BLaER1 treated with 17β-estradiol and CSF1 and Interleukin-3, amounts not matched to agents 10 nM and 100 nM (cell line): Measurements from ENCODE around the gene CC2D2A.
"Not testable (repeated sequence)": the region's sequence is repeated elsewhere in the genome, so short reads cannot be mapped to it uniquely, and the experiment has no call there.

Experiments used
- H3K27ac ChIP-seq, 11 experiments: shearing (Covaris generic); formaldehyde crosslinking; 2 replicates each; pipeline ENCODE4 v1.8.1; 2022
- H3K27me3 ChIP-seq, 11 experiments: shearing (Covaris generic); formaldehyde crosslinking; 2 replicates each; pipeline ENCODE4 v1.8.1; 2022
- H3K36me3 ChIP-seq, 11 experiments: shearing (Covaris generic); formaldehyde crosslinking; 2 replicates each; pipeline ENCODE4 v1.8.1; 2022
- H3K4me1 ChIP-seq, 10 experiments: shearing (Covaris generic); formaldehyde crosslinking; 2 replicates each; pipeline ENCODE4 v1.8.1; 2022
- H3K4me2 ChIP-seq, 11 experiments: shearing (Covaris generic); formaldehyde crosslinking; 2 replicates each; pipeline ENCODE4 v1.8.1; 2022
- H3K4me3 ChIP-seq, 10 experiments: shearing (Covaris generic); formaldehyde crosslinking; 2 replicates each; pipeline ENCODE4 v1.8.1; 2022
- H3K9ac ChIP-seq, 11 experiments: shearing (Covaris generic); formaldehyde crosslinking; 2 replicates each; pipeline ENCODE4 v1.8.1; 2022
- H3K9me3 ChIP-seq, 11 experiments: shearing (Covaris generic); formaldehyde crosslinking; replicated peaks in 1 of 11; 2 replicates each; pipeline ENCODE4 v1.8.1; 2022
- H4K20me1 ChIP-seq, 11 experiments: shearing (Covaris generic); formaldehyde crosslinking; 2 replicates each; pipeline ENCODE4 v1.8.1; 2022
- Cebpa-rat ChIP-seq, 11 experiments: shearing (Covaris generic); IDR thresholded peaks; 2 replicates each; pipeline ENCODE4 v1.8.1; 2022

The CC2D2A gene

DNA sequence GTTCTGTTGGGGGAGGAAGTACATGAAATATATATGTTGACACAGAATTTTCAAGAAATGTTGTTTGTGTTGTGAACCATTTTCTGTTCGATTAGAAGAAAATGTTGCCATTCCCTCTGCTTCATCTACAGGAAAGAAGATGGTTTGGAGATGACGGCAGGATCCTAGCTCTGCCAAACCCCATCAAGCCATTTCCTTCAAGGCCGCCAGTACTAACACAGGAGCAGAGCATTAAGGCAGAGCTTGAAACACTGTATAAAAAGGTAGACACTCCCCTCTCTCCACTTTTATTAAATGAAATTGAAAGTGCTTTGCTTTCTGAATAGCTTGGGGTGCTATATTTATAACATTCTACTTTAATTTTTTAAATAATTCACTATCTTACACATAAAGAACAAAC, 46.8 kb downstream of the CC2D2A start:
- Histone ChIP-seq H3K4me1 (no peaks in the 10 kb centered on the region), H3K27ac (no peak overlapping the region), H4K20me1 (no peaks in the 10 kb centered on the region), H3K9ac (no peak overlapping the region), H3K9me3 (peaks cover 5 to 31% (median 16%) of the 10 kb centered on the region in 11 experiments; a peak in 19 of 22 replicates), H3K27me3 (no peaks in the 10 kb centered on the region), H3K4me2 (no peak overlapping the region), H3K36me3 (peaks cover 0 to 84% (median 8%) of the 10 kb centered on the region in 11 experiments; a peak in 8 of 22 replicates), H3K4me3 (no peak overlapping the region)
- TF ChIP-seq Cebpa-rat (IDR thresholded peaks at IDR 0.05), result no peak

- H3K27ac ChIP-seq, H3K4me1 ChIP-seq, H3K27me3 ChIP-seq, H3K9ac ChIP-seq, H3K4me3 ChIP-seq, H3K4me2 ChIP-seq, H4K20me1 ChIP-seq: not testable (repeated sequence)
- Histone ChIP-seq H3K9me3 (peaks cover 5 to 31% (median 16%) of the 10 kb centered on the region in 11 experiments; a peak in 19 of 22 replicates), H3K36me3 (peaks cover 0 to 81% (median 8%) of the 10 kb centered on the region in 11 experiments; a peak in 8 of 22 replicates)
Measured at GRCh38 chr4:15517681-15518080, 48.0 kb downstream of the CC2D2A start.

- H4K20me1 ChIP-seq, result no peaks in the 10 kb centered on the region
- H3K4me3 ChIP-seq, result no peak overlapping the region
- H3K9me3 ChIP-seq, result peaks cover 5 to 26% (median 16%) of the 10 kb centered on the region in 11 experiments; a peak in 19 of 22 replicates
- no peak overlapping the region for H3K9ac ChIP-seq
- no peak overlapping the region for H3K4me2 ChIP-seq
- no peak overlapping the region for H3K27ac ChIP-seq
- peaks cover 0 to 60% (median 8%) of the 10 kb centered on the region in 11 experiments; a peak in 9 of 22 replicates for H3K36me3 ChIP-seq
- TF ChIP-seq Cebpa-rat (IDR thresholded peaks at IDR 0.05), result no peak
- H3K4me1 ChIP-seq, result no peaks in the 10 kb centered on the region
- no peaks in the 10 kb centered on the region for H3K27me3 ChIP-seq
Measured at GRCh38 chr4:15521442-15522039, 51.9 kb downstream of the CC2D2A start.

- Histone ChIP-seq H3K4me3 (no peak overlapping the region), H3K4me1 (no peaks in the 10 kb centered on the region), H3K9ac (no peak overlapping the region), H3K36me3 (peaks cover 0 to 59% (median 0%) of the 10 kb centered on the region in 11 experiments; a peak in 4 of 22 replicates), H4K20me1 (peaks cover 0 to 4% (median 0%) of the 10 kb centered on the region in 11 experiments; a peak in 1 of 22 replicates), H3K27ac (no peak overlapping the region), H3K9me3 (peaks cover 0 to 8% (median 0%) of the 10 kb centered on the region in 11 experiments; a peak in 1 of 22 replicates), H3K27me3 (no peaks in the 10 kb centered on the region), H3K4me2 (no peak overlapping the region)
- TF ChIP-seq Cebpa-rat (IDR thresholded peaks at IDR 0.05), result no peak
Measured at GRCh38 chr4:15525080-15525479, 55.4 kb downstream of the CC2D2A start.

DNA sequence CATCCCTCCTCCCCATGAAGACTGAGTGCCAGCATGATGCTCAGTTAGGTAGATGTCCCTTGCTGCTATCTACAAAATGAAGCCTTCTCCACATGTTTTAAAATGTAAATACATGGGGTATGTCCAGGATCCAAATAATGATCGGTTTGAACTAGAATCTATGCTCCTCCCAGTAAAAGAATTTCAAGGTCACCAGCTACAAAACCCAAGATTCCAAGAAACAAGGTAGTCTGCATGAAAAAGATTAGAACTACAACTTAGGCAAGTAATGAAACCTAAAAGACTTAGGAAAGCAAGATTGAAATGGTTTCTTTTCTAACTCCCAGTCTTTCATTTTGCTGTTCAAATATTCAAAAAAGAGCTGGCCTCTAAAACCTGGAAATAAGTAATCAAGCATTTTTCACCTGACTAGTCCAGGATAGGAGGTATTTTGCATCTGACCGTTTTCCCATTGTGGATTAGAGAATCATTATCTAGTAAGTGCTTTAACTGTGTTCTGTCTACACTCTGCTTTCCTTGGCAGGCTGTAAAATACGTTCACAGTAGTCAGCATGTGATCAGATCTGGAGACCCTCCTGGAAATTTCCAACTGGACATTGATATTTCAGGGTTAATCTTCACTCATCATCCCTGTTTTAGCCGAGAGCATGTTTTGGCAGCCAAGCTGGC, 57.4 kb downstream of the CC2D2A start:
- no peak overlapping the region for H3K27ac ChIP-seq
- H3K9ac ChIP-seq, result no peak overlapping the region
- H3K27me3 ChIP-seq, result no peaks in the 10 kb centered on the region
- no peaks in the 10 kb centered on the region for H3K4me1 ChIP-seq
- no peak for TF ChIP-seq Cebpa-rat (IDR thresholded peaks at IDR 0.05)
- no peaks in the 10 kb centered on the region for H3K9me3 ChIP-seq
- H3K36me3 ChIP-seq, result peaks cover 0 to 42% (median 0%) of the 10 kb centered on the region in 11 experiments; a peak in 4 of 22 replicates
- no peak overlapping the region for H3K4me2 ChIP-seq
- H3K4me3 ChIP-seq, result no peak overlapping the region
- peaks cover 0 to 4% (median 0%) of the 10 kb centered on the region in 11 experiments; a peak in 2 of 22 replicates for H4K20me1 ChIP-seq

GRCh38 chr4:15531792-15532191, 62.1 kb downstream of the CC2D2A start:
- no peaks in the 10 kb centered on the region for H3K9me3 ChIP-seq
- H3K36me3 ChIP-seq, result peaks cover 0 to 55% (median 0%) of the 10 kb centered on the region in 11 experiments; a peak in 5 of 22 replicates
- no peak overlapping the region for H3K27ac ChIP-seq
- TF ChIP-seq Cebpa-rat (IDR thresholded peaks at IDR 0.05), result no peak
- no peaks in the 10 kb centered on the region for H3K27me3 ChIP-seq
- H3K4me1 ChIP-seq, result no peaks in the 10 kb centered on the region
- no peak overlapping the region for H3K4me2 ChIP-seq
- H3K4me3 ChIP-seq, result no peak overlapping the region
- no peak overlapping the region for H3K9ac ChIP-seq
- H4K20me1 ChIP-seq, result peaks cover 0 to 4% (median 0%) of the 10 kb centered on the region in 11 experiments; a peak in 2 of 22 replicates

DNA sequence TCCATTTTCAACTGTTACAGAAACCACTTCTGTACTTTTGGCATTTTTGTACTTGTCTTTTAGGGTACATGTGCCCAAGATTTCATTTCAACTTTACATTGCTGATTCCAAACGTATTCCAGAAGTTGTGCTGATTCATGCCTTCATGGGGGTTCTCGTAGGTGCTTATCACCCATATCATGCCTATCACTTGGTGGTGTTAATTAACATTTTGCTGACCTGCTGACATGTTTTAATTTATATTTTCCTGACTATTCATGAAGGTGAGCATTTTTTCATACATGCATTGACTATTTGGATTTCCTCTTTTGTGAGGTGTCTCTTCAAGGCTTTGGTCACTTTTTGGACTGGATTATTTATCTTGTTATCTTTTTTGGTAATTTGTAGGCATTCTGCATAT, 64.1 kb downstream of the CC2D2A start:
- no peak for TF ChIP-seq Cebpa-rat (IDR thresholded peaks at IDR 0.05)
- no peak overlapping the region for H3K9ac ChIP-seq
- H3K27me3 ChIP-seq, result no peaks in the 10 kb centered on the region
- H3K27ac ChIP-seq, result no peak overlapping the region
- H3K4me1 ChIP-seq, result no peaks in the 10 kb centered on the region
- peaks cover 0 to 8% (median 0%) of the 10 kb centered on the region in 11 experiments; a peak in 3 of 22 replicates for H4K20me1 ChIP-seq
- H3K4me2 ChIP-seq, result no peak overlapping the region
- no peaks in the 10 kb centered on the region for H3K9me3 ChIP-seq
- H3K4me3 ChIP-seq, result no peak overlapping the region
- H3K36me3 ChIP-seq, result peaks cover 0 to 55% (median 8%) of the 10 kb centered on the region in 11 experiments; a peak in 9 of 22 replicates

DNA sequence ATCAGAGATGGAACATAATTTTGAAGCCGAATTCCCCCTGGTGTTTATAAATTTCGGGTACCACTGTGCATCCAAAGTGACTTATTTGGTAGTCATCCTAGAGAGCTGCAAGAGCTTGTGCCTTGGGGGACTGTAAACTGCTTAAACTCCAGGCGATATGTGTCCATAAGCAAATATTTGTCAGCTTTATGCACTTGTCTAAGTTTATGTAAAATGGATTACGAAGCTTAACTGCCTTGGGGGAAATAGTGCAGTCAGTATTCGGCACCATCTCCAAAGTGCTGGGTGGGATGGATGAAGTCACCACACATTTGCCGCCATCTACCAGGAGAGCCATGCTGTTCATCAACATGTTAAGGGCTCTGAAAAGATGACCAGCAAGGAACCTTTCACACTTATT, 65.9 kb downstream of the CC2D2A start:
- H3K9me3 ChIP-seq, result no peaks in the 10 kb centered on the region
- TF ChIP-seq Cebpa-rat (IDR thresholded peaks at IDR 0.05), result no peak

More for the DNA sequence above, 65.9 kb downstream of the CC2D2A start:
- Histone ChIP-seq H3K4me1 (no peaks in the 10 kb centered on the region), H3K4me3 (no peak overlapping the region), H3K27ac (no peak overlapping the region), H4K20me1 (peaks cover 0 to 8% (median 0%) of the 10 kb centered on the region in 11 experiments; a peak in 2 of 22 replicates), H3K36me3 (peaks cover 0 to 65% (median 8%) of the 10 kb centered on the region in 11 experiments; a peak in 9 of 22 replicates), H3K4me2 (no peak overlapping the region), H3K9ac (no peak overlapping the region), H3K27me3 (no peaks in the 10 kb centered on the region)
